NB4 (cell line): ENCODE results near the gene VRK3.

ENCODE experiments used
- CTCF ChIP-seq: IDR thresholded peaks from one replicate; pipeline ENCODE4 v1.5.1; 2012; ENCODE audit warnings: low read depth, low read length
- MAX ChIP-seq: IDR thresholded peaks from 2 replicates; pipeline ENCODE4 v1.6.1; 2011; ENCODE audit warnings: low read depth, low read length
- MYC ChIP-seq: IDR thresholded peaks from 2 replicates; pipeline ENCODE4 v1.6.1; 2011; ENCODE audit warnings: low read depth, low read length
- POLR2A ChIP-seq: IDR thresholded peaks from 2 replicates; pipeline ENCODE4 v1.6.1; 2011; ENCODE audit warnings: mild to moderate bottlenecking; ENCODE audit not compliant: insufficient read length; ENCODE audit errors: extremely low read depth

- TF ChIP-seq CTCF (no peak), POLR2A (no peak), MYC (no peak), MAX (no peak)
Measured at GRCh38 chr19:49971991-49972411, 53.2 kb downstream of the VRK3 start.
